IPS-NIHi11 (cell line): ENCODE results near the gene SPIB.
A peak's percentile ranks its signal among the peaks of the same experiment; 100 is the strongest.
"Not testable (repeated sequence)": the region's sequence is repeated elsewhere in the genome, so short reads cannot be mapped to it uniquely, and the experiment has no call there.

Source experiments
- DNase-seq: peaks from one replicate; pipeline ENCODE4 v3.0.0; 2012; ENCODE audit warnings: mixed read lengths, low spot score

The SPIB gene

DNA sequence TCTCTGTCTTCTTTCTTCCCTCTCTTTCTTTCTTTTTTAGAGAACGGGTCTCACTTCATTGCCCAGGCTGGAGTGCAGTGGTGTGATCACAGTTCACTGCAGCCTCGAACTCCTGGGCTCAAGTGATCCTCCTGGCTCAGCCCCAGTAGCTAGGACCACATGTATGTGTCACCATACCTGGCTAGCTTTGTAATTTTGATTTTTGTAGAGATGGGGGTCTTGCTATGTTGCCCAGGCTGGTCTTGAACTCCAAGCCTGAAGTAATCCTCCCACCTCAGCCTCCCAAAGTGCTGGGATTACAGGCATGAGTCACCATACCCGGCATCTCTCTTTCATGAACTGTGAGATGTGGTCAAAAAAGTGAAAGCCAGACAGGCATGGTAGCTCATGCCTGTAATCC, 54.6 kb downstream of the SPIB start:
- DNase-seq, result not testable (repeated sequence)

DNA sequence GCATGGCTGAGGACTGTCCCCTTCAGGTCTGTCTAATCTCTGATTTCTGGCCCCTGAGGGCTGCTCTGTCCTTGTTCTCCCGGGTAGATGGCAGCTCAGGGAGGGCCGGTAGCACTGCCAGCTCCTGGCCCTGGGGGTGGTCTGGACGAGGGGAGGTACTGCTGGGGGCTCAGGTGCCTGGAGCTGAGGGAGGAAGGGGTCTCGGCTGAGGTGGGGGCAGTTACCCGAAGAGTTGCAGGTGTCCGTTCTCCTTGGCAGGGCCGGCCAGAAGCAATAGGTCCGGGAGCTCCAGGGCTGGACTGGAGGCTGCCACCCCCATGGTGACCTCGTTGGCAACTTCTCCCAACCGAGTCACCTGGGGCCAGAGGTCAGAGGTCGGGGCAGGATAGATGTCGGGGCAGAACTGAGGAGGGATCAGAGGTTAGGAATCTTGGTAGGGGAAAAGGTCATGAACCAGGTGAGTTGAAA, 56.4 kb downstream of the SPIB start:
- DNase-seq, result no peak

DNA sequence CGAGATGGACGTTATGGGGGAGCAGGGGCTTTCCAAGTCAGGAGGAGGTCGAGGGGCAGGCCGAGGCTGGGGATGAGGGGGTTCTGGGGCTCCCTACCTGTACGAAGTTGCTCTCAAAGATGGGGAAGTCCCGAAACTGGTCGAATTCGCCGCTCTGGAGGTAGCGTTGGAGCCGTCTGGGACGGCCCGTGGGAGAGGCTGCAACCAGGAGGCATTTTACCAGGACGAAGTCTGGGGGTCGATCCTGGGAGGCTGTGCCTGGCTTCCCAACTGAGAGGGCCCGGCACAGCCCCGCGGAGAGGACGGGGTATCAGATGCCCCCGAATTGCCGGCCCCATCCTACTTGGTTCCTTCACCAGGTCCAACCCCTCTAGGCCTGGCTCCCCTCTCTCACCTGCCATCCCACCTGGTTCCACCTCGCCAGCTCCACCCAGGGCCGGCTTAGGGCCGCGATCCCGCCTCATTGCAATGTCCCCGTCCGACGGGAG, 57.0 kb downstream of the SPIB start:
- DNase-seq, result no peak

DNA sequence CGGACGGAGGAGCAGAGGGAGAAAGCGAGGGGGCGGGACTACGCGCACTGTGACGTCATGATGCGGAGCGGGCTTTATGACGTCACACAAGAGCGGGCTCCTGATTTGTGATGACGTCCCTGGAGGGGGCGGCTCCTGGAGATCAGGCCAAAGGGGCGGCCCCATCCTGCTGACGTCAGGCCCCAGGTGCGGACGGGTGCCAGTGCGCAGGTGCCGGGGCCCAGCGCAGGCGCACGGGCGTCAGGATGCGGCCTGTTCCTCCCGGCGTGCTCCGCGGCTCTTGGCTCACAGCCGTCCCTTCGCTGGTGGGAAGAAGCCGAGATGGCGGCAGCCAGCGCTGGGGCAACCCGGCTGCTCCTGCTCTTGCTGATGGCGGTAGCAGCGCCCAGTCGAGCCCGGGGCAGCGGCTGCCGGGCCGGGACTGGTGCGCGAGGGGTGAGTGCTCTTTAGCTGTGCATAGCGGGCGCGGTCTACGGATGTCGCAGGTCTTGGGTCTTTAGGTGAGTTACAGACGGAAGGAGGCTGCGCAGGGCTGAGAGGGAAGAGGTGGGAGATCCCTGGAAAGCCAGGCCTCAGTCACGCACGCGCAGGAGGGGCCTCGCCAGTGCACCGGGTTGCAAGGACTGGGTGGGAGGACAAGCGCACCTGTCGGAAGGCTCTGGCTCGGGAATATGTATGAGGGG, 57.6 kb downstream of the SPIB start, which contains the start of the genes EMC10 and GARIN5A:
Gene EMC10 (plus strand): TSS at position 284 of the 683 bp plus-strand sequence. CDS start 38 bp downstream, at position 322.
Gene GARIN5A (minus strand): TSS at position 625 of the 683 bp plus-strand sequence. CDS start 460 bp downstream, at position 165.
- DNase-seq, result peak; percentile 100

DNA sequence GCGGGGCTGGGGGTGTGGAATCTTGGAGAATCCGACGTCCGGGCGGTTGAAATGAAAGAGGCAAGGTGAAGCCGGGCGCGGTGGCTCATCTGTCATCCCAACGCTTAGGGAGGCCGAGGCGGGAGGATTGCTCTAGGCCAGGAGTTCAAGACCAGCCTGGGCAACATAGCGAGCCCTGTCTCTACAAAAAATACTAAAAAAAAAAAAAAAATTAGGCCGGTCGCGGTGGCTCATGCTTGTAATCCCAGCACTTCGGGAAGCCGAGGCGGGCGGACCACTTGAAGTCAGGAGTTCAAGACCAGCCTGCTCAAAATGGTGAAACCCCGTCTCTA, 58.1 kb downstream of the SPIB start:
- no peak for DNase-seq

DNA sequence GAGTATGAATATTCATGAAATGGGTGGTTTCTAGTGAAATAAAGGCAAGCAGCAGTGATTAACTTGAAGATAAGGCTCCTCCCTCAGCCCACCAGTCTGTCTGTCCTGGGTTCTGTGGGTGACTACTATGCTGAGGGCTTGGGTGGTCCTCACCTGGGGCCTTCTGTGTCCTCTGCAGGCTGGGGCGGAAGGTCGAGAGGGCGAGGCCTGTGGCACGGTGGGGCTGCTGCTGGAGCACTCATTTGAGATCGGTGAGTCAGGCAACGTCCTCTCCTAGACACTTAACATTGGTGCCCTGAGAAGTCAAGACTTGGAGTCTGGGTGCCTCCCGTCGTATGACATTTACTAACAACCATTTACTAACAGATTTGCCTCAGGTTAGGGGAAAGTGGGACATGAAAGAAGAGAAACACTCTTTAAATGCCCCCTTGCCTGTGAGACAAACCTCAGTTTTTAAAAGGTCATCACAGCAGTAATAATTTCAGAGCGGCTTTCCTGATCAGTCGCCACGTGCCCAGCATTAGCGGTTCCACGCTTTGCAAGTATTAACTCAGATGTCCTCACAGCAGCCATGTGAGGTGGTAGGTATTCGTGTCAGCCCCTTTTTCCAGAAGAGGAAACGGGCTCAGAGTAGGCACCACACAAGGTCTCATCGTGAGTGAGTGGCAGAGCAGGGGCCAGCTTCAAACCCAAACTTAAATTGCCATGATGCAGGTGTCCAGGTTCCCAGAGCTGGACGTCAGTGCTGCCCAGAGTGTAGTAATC, 59.2 kb downstream of the SPIB start:
- DNase-seq, result no peak

DNA sequence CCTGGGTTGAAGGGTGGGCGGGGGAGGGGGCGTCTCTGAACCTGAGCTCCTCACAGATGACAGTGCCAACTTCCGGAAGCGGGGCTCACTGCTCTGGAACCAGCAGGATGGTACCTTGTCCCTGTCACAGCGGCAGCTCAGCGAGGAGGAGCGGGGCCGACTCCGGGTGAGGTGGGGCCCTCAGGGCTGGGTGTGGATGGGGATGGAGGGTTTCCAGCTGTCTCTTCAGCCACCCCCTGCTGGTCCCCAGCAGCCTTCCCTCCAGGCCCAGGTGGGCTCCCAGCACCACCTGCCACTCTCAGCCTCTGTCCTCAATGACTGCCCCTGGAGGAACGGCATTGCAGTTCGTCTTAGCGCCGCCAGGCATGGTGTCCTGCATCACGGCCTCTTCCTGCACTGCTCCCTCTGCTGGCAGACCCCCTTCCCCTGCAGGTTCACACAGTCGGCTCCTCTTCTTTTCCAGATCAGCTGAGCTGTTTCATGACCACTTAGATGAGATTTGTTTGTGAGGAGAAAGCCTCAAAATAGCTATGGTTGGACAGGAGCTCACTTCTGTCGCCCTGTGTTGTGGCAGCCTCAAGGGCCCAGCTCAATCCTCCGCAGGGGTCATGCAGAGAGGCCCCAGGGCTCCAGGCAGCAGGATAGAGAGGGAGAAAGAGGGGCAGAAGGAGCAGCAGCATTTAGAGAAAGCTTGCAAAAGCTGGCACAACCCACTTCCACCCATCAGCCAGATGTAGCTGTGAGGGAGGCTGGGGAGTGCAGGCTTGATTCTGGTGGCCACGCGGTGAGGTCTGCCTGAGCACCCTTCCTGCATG, 60.4 kb downstream of the SPIB start:
- peak; percentile 75 for DNase-seq

DNA sequence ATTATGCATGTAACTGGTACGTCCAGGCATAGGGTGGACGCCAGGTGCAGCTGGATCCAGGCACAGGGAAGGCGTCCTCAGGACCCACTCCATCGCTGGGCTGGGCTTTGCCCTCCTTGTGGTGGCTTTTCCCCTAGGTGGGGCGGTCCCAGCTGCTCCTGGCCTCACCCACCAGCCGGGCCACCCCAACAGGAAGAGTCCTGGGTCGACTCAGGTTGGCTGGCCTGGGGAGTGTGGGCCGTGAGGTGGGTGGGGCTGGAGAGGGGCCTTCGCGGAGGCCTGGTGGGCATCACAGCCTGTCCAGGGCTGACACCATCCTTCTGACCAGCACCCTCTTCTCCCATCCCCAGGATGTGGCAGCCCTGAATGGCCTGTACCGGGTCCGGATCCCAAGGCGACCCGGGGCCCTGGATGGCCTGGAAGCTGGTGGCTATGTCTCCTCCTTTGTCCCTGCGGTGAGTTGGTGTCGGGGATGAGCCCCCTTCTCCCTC, 61.1 kb downstream of the SPIB start:
- no peak for DNase-seq

DNA sequence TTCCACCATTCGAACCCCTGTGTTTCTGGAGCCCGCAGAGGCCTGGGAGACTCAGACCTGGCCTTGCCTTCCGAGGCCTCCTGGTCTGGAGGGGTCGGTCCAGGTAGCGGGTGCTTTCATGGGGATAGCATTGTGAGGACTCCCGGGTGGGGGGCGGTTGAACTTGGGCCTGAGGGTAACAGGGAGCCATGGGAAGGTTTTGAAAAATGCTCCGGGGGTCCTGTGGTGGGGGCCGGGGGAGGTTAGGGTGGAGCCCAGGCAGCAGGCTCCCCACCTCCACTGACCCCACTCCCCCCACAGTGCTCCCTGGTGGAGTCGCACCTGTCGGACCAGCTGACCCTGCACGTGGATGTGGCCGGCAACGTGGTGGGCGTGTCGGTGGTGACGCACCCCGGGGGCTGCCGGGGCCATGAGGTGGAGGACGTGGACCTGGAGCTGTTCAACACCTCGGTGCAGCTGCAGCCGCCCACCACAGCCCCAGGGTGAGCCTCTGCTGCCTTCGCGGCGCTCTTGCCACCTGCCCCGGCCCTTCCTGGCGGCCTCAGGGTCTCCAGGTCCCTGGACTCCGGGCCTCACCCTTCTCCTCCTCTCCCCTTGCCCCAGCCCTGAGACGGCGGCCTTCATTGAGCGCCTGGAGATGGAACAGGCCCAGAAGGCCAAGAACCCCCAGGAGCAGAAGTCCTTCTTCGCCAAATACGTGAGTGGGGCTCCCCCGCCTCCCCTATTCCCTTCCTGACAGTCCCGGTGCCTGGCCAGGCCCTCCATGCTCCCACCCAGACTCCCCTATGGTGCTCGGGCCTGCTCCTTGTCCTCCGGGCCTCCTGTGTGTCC, 61.8 kb downstream of the SPIB start:
- no peak for DNase-seq
